ENCODE data around the gene RGS6.

The RGS6 gene

DNA sequence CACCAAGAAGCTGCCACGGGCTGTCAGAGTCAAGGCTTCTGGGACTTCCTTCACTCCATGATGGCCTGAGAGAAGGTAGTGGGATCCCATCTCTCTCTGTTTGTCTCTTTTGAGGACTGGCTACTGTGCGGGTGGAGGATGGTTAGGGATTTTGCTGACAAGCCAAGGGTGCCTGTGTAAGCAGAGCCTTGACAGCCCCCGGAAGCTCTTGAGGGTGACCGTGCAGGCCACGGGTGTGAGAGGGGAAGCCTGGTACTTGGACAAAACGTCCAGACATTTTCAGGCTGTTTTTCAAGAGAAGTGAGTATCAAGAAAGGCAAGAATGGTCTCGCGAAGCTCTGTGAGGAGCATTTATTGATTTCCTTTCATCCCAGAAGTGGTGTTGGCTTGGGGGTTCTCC lies 609.3 kb downstream of the RGS6 start:
- H4K8ac ChIP-seq (ENCODE audit: low read length), result no peak overlapping the region
- H3K23ac ChIP-seq (ENCODE audit: low read length in 2 of 2), result no peak overlapping the region
- peaks cover 0 to 15% of the 10 kb centered on the region in 2 experiments for H3K27me3 ChIP-seq (ENCODE audit: control insufficient read depth in 1 of 2, insufficient read depth in 1 of 2, low read length in 2 of 2)
- no peak overlapping the region for H2BK12ac ChIP-seq (ENCODE audit: low read length in 2 of 2)
- 83% methylated on average over 8 of the region's 8 CpGs for WGBS
- no peak overlapping the region for H3K4ac ChIP-seq (ENCODE audit: low read depth in 1 of 2, low read length in 2 of 2)
- no peak overlapping the region for H2BK15ac ChIP-seq (ENCODE audit: low read depth, poor library complexity, severe bottlenecking)
- no peak overlapping the region for H3K14ac ChIP-seq (ENCODE audit: low read length in 2 of 2)
- no peak for DNase-seq
- peaks cover 26% of the 10 kb centered on the region for H3K4me1 ChIP-seq (ENCODE audit: control insufficient read depth, insufficient read depth, low read depth, low read length)
- H3K4me3 ChIP-seq (ENCODE audit: insufficient read depth in 1 of 2, low read depth in 1 of 2, low read length in 2 of 2), result no peak overlapping the region
- H3K27ac ChIP-seq (ENCODE audit: low read length, poor library complexity, severe bottlenecking), result no peak overlapping the region
- no peak overlapping the region for H2AFZ ChIP-seq (ENCODE audit: low read depth, low read length)
- H3K18ac ChIP-seq (ENCODE audit: low read depth in 1 of 2, low read length in 2 of 2), result no peak overlapping the region
- H2BK5ac ChIP-seq (ENCODE audit: low read depth, low read length, poor library complexity, severe bottlenecking), result no peak overlapping the region
- H3K79me1 ChIP-seq (replicated peaks; ENCODE audit: low read length, poor library complexity, severe bottlenecking), result no peaks in the 10 kb centered on the region
- H3K9me3 ChIP-seq (ENCODE audit: control insufficient read depth, low read length), result no peaks in the 10 kb centered on the region
- H2BK120ac ChIP-seq (ENCODE audit: low read depth, low read length), result no peak overlapping the region
- H3K9ac ChIP-seq (ENCODE audit: low read length), result no peak overlapping the region
- no peaks in the 10 kb centered on the region for H3K36me3 ChIP-seq (ENCODE audit: control insufficient read depth in 1 of 2, insufficient read depth in 2 of 2, low read depth in 1 of 2, low read length in 2 of 2)
- H4K91ac ChIP-seq (ENCODE audit: low read length), result no peak overlapping the region
- no peak overlapping the region for H3K4me2 ChIP-seq (ENCODE audit: low read length, poor library complexity, severe bottlenecking)
- no peak overlapping the region for H2AK5ac ChIP-seq (ENCODE audit: low read length, severe bottlenecking)

DNA sequence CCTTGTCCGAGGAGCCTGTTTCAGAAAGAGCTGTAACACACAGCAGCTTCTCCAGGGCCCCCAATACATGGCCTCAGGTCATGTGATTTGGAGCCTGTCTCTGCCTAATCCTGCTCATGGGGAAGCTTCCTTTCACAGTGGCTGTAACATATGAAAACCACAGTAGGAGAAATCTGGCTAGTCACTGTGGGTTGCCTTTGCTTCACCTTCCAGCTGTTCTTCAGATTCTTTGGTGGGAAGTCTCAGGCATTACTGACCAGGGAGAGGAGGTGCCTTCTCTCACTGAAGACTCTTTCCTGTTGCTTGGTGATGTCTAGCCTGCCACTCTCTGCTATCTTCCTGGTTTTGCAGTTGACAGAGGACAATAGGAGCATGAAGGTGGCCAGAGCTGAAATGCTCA lies 611.1 kb downstream of the RGS6 start:
- 95% methylated on average over 1 of the region's 1 CpG for WGBS
- H3K27me3 ChIP-seq (ENCODE audit: control insufficient read depth in 1 of 2, insufficient read depth in 1 of 2, low read length in 2 of 2), result peaks cover 0 to 15% of the 10 kb centered on the region in 2 experiments

DNA sequence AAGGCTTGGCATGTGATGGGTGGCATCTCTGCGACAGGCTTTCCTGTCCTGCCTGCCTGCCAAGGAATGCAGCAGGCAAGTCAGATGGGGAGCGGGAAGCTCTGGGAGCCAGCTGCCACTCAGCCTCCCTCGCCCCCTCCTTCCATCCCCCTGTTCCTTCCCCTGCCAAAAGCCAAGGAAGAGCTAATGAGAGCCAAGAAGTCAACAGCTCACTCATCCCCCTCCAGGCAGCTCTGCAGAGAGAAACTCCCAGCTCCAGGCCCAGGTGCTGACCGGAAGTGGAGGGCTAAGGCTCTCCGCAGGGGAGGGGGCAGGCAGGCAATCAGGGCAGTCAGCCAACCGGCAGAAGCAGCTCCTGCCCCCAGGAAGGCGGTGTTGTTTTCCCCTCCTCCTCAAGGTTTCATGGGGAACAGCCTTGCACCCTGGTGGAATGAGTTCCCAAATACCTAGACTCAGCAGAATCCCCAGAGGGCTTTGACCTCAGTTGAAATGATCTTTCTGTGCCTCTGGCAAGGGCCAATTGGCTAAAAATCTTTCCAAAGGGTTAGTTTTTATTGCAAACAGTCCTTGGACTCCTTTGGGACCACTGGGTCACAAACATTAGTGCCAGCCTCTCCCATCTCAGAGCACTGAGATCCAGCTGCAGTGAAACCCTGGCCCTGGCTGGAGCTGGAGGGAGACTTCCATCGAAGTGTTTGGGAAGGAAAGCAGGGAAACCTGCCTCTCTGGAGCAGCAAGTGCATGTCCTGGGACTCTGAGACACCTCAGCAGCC lies 612.6 kb downstream of the RGS6 start:
- no peak overlapping the region for H3K18ac ChIP-seq (ENCODE audit: low read depth in 1 of 2, low read length in 2 of 2)
- no peak overlapping the region for H3K14ac ChIP-seq (ENCODE audit: low read length in 2 of 2)
- H2BK5ac ChIP-seq (ENCODE audit: low read depth, low read length, poor library complexity, severe bottlenecking), result no peak overlapping the region
- H3K36me3 ChIP-seq (ENCODE audit: control insufficient read depth in 1 of 2, insufficient read depth in 2 of 2, low read depth in 1 of 2, low read length in 2 of 2), result no peaks in the 10 kb centered on the region
- no peak for DNase-seq
- no peak overlapping the region for H2AFZ ChIP-seq (ENCODE audit: low read depth, low read length)
- H3K4me1 ChIP-seq (ENCODE audit: control insufficient read depth, insufficient read depth, low read depth, low read length), result peaks cover 35% of the 10 kb centered on the region
- H3K27ac ChIP-seq (ENCODE audit: low read length, poor library complexity, severe bottlenecking), result peak overlapping the region; percentile 1
- no peaks in the 10 kb centered on the region for H3K9me3 ChIP-seq (ENCODE audit: control insufficient read depth, low read length)
- H3K4ac ChIP-seq (ENCODE audit: low read depth in 1 of 2, low read length in 2 of 2), result no peak overlapping the region
- no peaks in the 10 kb centered on the region for H3K79me1 ChIP-seq (replicated peaks; ENCODE audit: low read length, poor library complexity, severe bottlenecking)
- no peak overlapping the region for H4K91ac ChIP-seq (ENCODE audit: low read length)
- H3K27me3 ChIP-seq (ENCODE audit: control insufficient read depth in 1 of 2, insufficient read depth in 1 of 2, low read length in 2 of 2), result peaks cover 0 to 15% of the 10 kb centered on the region in 2 experiments
- no peak overlapping the region for H3K4me2 ChIP-seq (ENCODE audit: low read length, poor library complexity, severe bottlenecking)
- H2AK5ac ChIP-seq (ENCODE audit: low read length, severe bottlenecking), result no peak overlapping the region
- peak overlapping the region; percentile 5 for H4K8ac ChIP-seq (ENCODE audit: low read length)
- H2BK12ac ChIP-seq (ENCODE audit: low read length in 2 of 2), result no peak overlapping the region
- no peak overlapping the region for H3K9ac ChIP-seq (ENCODE audit: low read length)
- WGBS, result 63% methylated on average over 8 of the region's 8 CpGs
- no peak overlapping the region for H3K23ac ChIP-seq (ENCODE audit: low read length in 2 of 2)
- H2BK120ac ChIP-seq (ENCODE audit: low read depth, low read length), result peak overlapping the region; percentile 39
- H2BK15ac ChIP-seq (ENCODE audit: low read depth, poor library complexity, severe bottlenecking), result no peak overlapping the region
- H3K4me3 ChIP-seq (ENCODE audit: insufficient read depth in 1 of 2, low read depth in 1 of 2, low read length in 2 of 2), result no peak overlapping the region

More for the DNA sequence above, 611.1 kb downstream of the RGS6 start:
- Histone ChIP-seq H2BK15ac (ENCODE audit: low read depth, poor library complexity, severe bottlenecking) (peak overlapping the region; percentile 20), H3K4me2 (ENCODE audit: low read length, poor library complexity, severe bottlenecking) (no peak overlapping the region), H2AK5ac (ENCODE audit: low read length, severe bottlenecking) (no peak overlapping the region), H2AFZ (ENCODE audit: low read depth, low read length) (no peak overlapping the region), H3K14ac (ENCODE audit: low read length in 2 of 2) (no peak overlapping the region), H3K9me3 (ENCODE audit: control insufficient read depth, low read length) (no peaks in the 10 kb centered on the region), H2BK120ac (ENCODE audit: low read depth, low read length) (peak overlapping the region; percentile 35), H3K36me3 (ENCODE audit: control insufficient read depth in 1 of 2, insufficient read depth in 2 of 2, low read depth in 1 of 2, low read length in 2 of 2) (no peaks in the 10 kb centered on the region), H3K4me1 (ENCODE audit: control insufficient read depth, insufficient read depth, low read depth, low read length) (peaks cover 32% of the 10 kb centered on the region), H3K4me3 (ENCODE audit: insufficient read depth in 1 of 2, low read depth in 1 of 2, low read length in 2 of 2) (no peak overlapping the region), H3K23ac (ENCODE audit: low read length in 2 of 2) (no peak overlapping the region), H3K9ac (ENCODE audit: low read length) (no peak overlapping the region), H4K91ac (ENCODE audit: low read length) (no peak overlapping the region), H3K27ac (ENCODE audit: low read length, poor library complexity, severe bottlenecking) (no peak overlapping the region), H2BK5ac (ENCODE audit: low read depth, low read length, poor library complexity, severe bottlenecking) (no peak overlapping the region), H2BK12ac (ENCODE audit: low read length in 2 of 2) (no peak overlapping the region), H3K4ac (ENCODE audit: low read depth in 1 of 2, low read length in 2 of 2) (peak overlapping the region in 1 of 2 experiments; percentile 37), H3K79me1 (replicated peaks; ENCODE audit: low read length, poor library complexity, severe bottlenecking) (no peaks in the 10 kb centered on the region), H3K18ac (ENCODE audit: low read depth in 1 of 2, low read length in 2 of 2) (peak overlapping the region in 1 of 2 experiments; percentile 41), H4K8ac (ENCODE audit: low read length) (peak overlapping the region; percentile 80)
- DNase-seq, result peak; percentile 47

DNA sequence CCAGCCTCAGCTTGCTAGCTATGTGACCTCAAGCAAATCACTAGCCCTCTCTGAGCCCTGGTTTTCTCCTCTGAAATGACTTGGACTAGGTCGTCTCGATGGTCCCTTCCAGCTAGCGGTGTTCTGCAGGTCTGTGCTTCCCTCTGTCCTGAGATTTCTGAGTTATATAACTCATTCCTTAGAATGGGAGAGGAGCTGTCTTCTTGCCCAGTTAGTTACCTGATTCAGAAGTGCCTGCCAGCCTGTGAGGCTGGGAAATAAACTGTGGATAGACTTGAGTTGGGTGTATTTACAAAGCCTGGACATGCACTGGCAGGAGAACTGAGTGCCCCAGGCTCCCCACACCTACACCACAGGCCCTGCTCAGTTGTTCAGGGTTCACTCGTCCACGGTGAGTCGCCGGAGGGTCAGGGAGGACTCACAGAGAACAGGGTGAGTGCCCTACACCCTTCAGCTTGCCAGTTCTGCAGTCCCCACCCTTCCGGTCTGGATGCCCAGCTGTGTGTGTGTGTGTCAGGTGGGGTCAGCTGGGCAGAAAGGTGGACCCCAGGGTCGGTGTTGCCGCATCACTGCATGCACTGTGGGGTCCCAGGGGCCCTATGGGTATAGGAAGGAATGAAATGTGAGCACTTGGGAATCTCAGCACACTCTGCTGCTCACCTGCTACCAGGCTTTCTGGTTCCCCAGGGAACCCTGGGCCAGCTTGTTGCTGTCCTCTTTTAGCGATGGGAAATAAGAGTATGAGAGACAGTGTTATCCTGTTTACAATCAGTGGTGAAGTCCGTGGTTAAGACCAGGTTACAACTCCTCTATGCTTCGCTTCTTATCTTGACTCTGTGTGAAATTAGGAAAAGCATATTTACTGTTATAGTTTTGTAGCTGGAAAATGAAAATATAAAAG lies 613.4 kb downstream of the RGS6 start:
- peaks cover 38% of the 10 kb centered on the region for H3K4me1 ChIP-seq (ENCODE audit: control insufficient read depth, insufficient read depth, low read depth, low read length)
- no peak overlapping the region for H2AK5ac ChIP-seq (ENCODE audit: low read length, severe bottlenecking)
- no peak for DNase-seq
- H3K9me3 ChIP-seq (ENCODE audit: control insufficient read depth, low read length), result no peaks in the 10 kb centered on the region
- H3K4ac ChIP-seq (ENCODE audit: low read depth in 1 of 2, low read length in 2 of 2), result no peak overlapping the region
- H2BK5ac ChIP-seq (ENCODE audit: low read depth, low read length, poor library complexity, severe bottlenecking), result no peak overlapping the region
- no peak overlapping the region for H3K18ac ChIP-seq (ENCODE audit: low read depth in 1 of 2, low read length in 2 of 2)
- H2AFZ ChIP-seq (ENCODE audit: low read depth, low read length), result no peak overlapping the region
- no peak overlapping the region for H3K27ac ChIP-seq (ENCODE audit: low read length, poor library complexity, severe bottlenecking)
- H4K91ac ChIP-seq (ENCODE audit: low read length), result no peak overlapping the region
- H3K23ac ChIP-seq (ENCODE audit: low read length in 2 of 2), result no peak overlapping the region
- no peaks in the 10 kb centered on the region for H3K36me3 ChIP-seq (ENCODE audit: control insufficient read depth in 1 of 2, insufficient read depth in 2 of 2, low read depth in 1 of 2, low read length in 2 of 2)
- H2BK12ac ChIP-seq (ENCODE audit: low read length in 2 of 2), result no peak overlapping the region
- no peak overlapping the region for H3K4me2 ChIP-seq (ENCODE audit: low read length, poor library complexity, severe bottlenecking)
- H3K79me1 ChIP-seq (replicated peaks; ENCODE audit: low read length, poor library complexity, severe bottlenecking), result no peaks in the 10 kb centered on the region
- H2BK15ac ChIP-seq (ENCODE audit: low read depth, poor library complexity, severe bottlenecking), result no peak overlapping the region
- WGBS, result 86% methylated on average over 13 of the region's 13 CpGs
- peaks cover 0 to 15% of the 10 kb centered on the region in 2 experiments for H3K27me3 ChIP-seq (ENCODE audit: control insufficient read depth in 1 of 2, insufficient read depth in 1 of 2, low read length in 2 of 2)
- no peak overlapping the region for H2BK120ac ChIP-seq (ENCODE audit: low read depth, low read length)
- H4K8ac ChIP-seq (ENCODE audit: low read length), result no peak overlapping the region
- no peak overlapping the region for H3K9ac ChIP-seq (ENCODE audit: low read length)
- H3K4me3 ChIP-seq (ENCODE audit: insufficient read depth in 1 of 2, low read depth in 1 of 2, low read length in 2 of 2), result no peak overlapping the region
- no peak overlapping the region for H3K14ac ChIP-seq (ENCODE audit: low read length in 2 of 2)
